ENCODE measurements around the gene CLASP1.
"Not testable (repeated sequence)": the region's sequence is repeated elsewhere in the genome, so short reads cannot be mapped to it uniquely, and the experiment has no call there.

DNA sequence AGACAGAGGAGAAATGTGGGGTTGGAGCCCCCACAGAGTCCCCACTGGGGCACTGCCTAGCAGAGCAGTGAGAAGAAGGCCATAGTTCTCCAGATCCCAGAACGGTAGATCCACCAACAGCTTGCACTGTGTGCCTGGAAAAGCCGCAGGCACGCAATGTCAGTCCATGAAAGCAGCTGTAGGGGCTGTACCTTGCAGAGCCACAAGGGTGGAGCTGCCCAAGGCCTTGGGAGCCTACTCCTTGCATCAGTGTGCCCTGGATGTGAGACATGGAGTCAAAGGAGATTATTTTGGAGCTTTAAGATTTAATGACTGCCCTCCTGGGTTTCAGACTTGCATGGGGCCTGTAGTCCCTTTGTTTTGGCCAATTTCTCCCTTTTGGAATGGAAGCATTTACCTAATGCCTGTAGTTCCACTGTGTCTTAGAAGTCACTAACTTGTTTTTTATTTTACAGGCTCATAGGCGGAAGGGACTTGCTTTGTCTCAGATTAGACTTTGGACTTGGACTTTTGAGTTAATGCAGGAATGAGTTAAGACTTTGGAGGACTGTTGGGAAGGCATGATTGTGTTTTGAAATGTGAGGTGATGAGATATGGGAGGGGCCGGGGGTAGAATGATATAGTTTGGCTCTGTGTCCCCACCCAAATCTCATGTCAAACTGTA is 274.7 kb downstream of the CLASP1 start:
- TF ChIP-seq, protein P1, sequence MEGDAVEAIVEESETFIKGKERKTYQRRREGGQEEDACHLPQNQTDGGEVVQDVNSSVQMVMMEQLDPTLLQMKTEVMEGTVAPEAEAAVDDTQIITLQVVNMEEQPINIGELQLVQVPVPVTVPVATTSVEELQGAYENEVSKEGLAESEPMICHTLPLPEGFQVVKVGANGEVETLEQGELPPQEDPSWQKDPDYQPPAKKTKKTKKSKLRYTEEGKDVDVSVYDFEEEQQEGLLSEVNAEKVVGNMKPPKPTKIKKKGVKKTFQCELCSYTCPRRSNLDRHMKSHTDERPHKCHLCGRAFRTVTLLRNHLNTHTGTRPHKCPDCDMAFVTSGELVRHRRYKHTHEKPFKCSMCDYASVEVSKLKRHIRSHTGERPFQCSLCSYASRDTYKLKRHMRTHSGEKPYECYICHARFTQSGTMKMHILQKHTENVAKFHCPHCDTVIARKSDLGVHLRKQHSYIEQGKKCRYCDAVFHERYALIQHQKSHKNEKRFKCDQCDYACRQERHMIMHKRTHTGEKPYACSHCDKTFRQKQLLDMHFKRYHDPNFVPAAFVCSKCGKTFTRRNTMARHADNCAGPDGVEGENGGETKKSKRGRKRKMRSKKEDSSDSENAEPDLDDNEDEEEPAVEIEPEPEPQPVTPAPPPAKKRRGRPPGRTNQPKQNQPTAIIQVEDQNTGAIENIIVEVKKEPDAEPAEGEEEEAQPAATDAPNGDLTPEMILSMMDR (IDR thresholded peaks at IDR 0.05; ENCODE audit: low read depth, low read length): not testable (repeated sequence)
- TF ChIP-seq EZH2phosphoT487 (IDR thresholded peaks at IDR 0.05; ENCODE audit: low read depth): not testable (repeated sequence)
